ENCODE measurements around the gene IL36RN. TPM values are rescaled to one million over a fixed set of nuclear protein-coding genes. Genes with fewer than 3 reads are reported as not detected.

IL36RN gene
- total and polyA plus RNA-seq, 2 of the 13 experiments (the other 11 are each of a cell fraction or from before 2014, with no cell fraction given), result not detected

GRCh38 chr2:113018509-113018908, 40.5 kb upstream of the IL36RN start:
- no peak for DNase-seq (ENCODE audit: low spot score)
- no peaks in the 10 kb centered on the region for H3K9me3 ChIP-seq (ENCODE audit: low read length)
- no peaks in the 10 kb centered on the region for H3K36me3 ChIP-seq (replicated peaks in 1 of 2; ENCODE audit: control insufficient read depth in 1 of 2, insufficient read depth in 2 of 2, low read length in 2 of 2)
- H4K20me1 ChIP-seq (ENCODE audit: insufficient read depth, low read length), result no peaks in the 10 kb centered on the region
- no peak overlapping the region for H2AFZ ChIP-seq (ENCODE audit: low read length)
- no peak for FAIRE-seq
- H3K4me2 ChIP-seq (ENCODE audit: low read depth, low read length), result no peak overlapping the region
- no peak overlapping the region for H3K27ac ChIP-seq (ENCODE audit: extremely low read length, insufficient read depth, low read length)
- WGBS (ENCODE audit: low lambda C conversion rate), result 15% methylated on average over 3 of the region's 3 CpGs
- H3K4me3 ChIP-seq (replicated peaks in 1 of 3; ENCODE audit: insufficient read depth in 1 of 3, low read depth in 2 of 3, low read length in 3 of 3), result no peak overlapping the region
- ChIA-PET POLR2A (no interaction called here), CTCF (ENCODE audit: low intra/inter-chr PET ratio, low total read pairs) (no interaction called here)
- TF ChIP-seq ZFAT (CRISPR knock-in tag; conservative IDR thresholded peaks at IDR 0.05) (no peak), MED8 (CRISPR knock-in tag; IDR thresholded peaks at IDR 0.05; ENCODE audit: insufficient replicate concordance) (no peak), MTF1 (CRISPR knock-in tag; IDR thresholded peaks at IDR 0.05) (no peak), HNRNPL (IDR thresholded peaks at IDR 0.05; ENCODE audit: low read depth, low read length) (no peak), SKI (IDR thresholded peaks at IDR 0.05; ENCODE audit: partially characterized antibody) (no peak), ZNF205 (CRISPR knock-in tag; IDR thresholded peaks at IDR 0.05) (no peak), POLR2A (IDR thresholded peaks at IDR 0.05; ENCODE audit: insufficient read depth in 1 of 2, low read depth in 2 of 2, low read length in 2 of 2) (no peak), SSRP1 (CRISPR knock-in tag; IDR thresholded peaks at IDR 0.05) (no peak), NR2F6 (IDR thresholded peaks at IDR 0.05) (no peak), NR2F6 (CRISPR knock-in tag; IDR thresholded peaks at IDR 0.05) (no peak), SIN3A (IDR thresholded peaks at IDR 0.05; ENCODE audit: borderline replicate concordance, low read depth, low read length) (no peak), BCLAF1 (IDR thresholded peaks at IDR 0.05) (no peak), ZNF143 (CRISPR knock-in tag; IDR thresholded peaks at IDR 0.05) (no peak), SRSF1 (optimal IDR thresholded peaks at IDR 0.05; ENCODE audit: low read depth, low read length) (no peak), ZNF317 (CRISPR knock-in tag; IDR thresholded peaks at IDR 0.05) (no peak), KLF13 (CRISPR knock-in tag; IDR thresholded peaks at IDR 0.05) (no peak), RORA (CRISPR knock-in tag; IDR thresholded peaks at IDR 0.05) (no peak), ZNF670 (CRISPR knock-in tag; IDR thresholded peaks at IDR 0.05; ENCODE audit: borderline replicate concordance) (no peak), SOX6 (IDR thresholded peaks at IDR 0.05) (no peak), SOX6 (CRISPR knock-in tag; IDR thresholded peaks at IDR 0.05) (no peak)
- TF ChIP-seq, protein P1, sequence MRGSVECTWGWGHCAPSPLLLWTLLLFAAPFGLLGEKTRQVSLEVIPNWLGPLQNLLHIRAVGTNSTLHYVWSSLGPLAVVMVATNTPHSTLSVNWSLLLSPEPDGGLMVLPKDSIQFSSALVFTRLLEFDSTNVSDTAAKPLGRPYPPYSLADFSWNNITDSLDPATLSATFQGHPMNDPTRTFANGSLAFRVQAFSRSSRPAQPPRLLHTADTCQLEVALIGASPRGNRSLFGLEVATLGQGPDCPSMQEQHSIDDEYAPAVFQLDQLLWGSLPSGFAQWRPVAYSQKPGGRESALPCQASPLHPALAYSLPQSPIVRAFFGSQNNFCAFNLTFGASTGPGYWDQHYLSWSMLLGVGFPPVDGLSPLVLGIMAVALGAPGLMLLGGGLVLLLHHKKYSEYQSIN (CRISPR knock-in tag; IDR thresholded peaks at IDR 0.05; ENCODE audit: borderline replicate concordance), result no peak
- no peaks in the 10 kb centered on the region for H3K79me2 ChIP-seq (ENCODE audit: insufficient read depth, low read length)
- intact Hi-C loops (cut with micrococcal nuclease; ENCODE audit: unreplicated experiment) (no loop called here), in situ Hi-C loops (cut with HindIII; ENCODE audit: extremely low pct_ligation_motif_present, low pct_unique_long_range_greater_than_20kb) (no loop called here)
- H3K4me1 ChIP-seq (ENCODE audit: insufficient read depth, low read length), result no peaks in the 10 kb centered on the region
- peaks cover 0 to 3% of the 10 kb centered on the region in 2 experiments; a peak in 1 of 5 replicates for H3K27me3 ChIP-seq (ENCODE audit: control insufficient read depth in 1 of 2, insufficient read depth in 2 of 2, low read length in 2 of 2)
- BruUV-seq (replicated peaks), result no TSS peak
- no peak for ATAC-seq
- no peak overlapping the region for H3K9ac ChIP-seq (ENCODE audit: insufficient read depth, low read depth, low read length)

Data from HepG2 (cell line).